Hematopoietic multipotent progenitor cell treated with erythropoietin and hydrocortisone succinate and interleukin-3 and kit ligand, for 15 days (in vitro differentiated cells): ENCODE data around the gene CLP1.
A peak's percentile ranks its signal among the peaks of the same experiment; 100 is the strongest.
"Not testable (repeated sequence)": the region's sequence is repeated elsewhere in the genome, so short reads cannot be mapped to it uniquely, and the experiment has no call there.

Experiments
- DNase-seq: peaks from one replicate; pipeline ENCODE4 v3.0.0-alpha.2; 2015; ENCODE audit warnings: low spot score

The CLP1 gene

DNA sequence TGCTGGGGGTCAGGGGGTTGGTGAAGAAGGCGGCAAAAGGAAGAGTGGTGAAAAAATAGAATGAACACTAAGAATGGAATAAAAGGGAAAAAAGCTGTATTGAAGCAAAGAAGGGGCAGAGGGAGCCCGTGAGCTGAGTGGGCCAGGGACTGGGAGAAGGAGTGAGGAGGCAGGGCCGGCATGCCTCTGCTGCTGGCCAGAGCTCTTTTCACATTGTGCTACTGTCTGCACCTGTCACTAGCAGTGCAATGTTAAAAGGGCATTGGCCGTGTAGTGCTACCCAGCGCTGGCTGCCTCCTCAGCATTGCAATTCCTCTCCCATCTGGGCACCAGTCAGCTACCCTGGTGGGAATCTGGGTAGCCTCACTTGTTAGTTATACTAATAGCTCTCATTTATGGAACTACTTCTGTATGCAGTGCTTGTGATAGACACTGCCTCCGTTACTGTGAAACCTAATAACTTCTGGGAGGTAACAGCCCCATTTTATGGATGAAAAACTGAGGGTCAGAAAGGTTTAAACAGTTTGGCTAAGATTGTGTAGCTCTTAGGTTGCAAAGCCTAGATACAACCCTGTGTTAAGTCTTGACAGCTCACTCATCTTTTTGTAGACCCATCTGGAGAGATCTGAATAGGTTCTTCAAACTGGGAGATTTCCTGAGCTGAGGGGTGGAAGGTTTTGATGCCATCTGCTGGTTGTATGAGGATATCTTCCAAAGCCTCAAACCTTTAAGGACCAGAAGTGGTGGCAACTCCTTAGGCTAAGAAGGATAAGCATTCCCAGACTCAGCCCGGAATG is 16.4 kb upstream of the CLP1 start:
- peak; percentile 69 for DNase-seq

DNA sequence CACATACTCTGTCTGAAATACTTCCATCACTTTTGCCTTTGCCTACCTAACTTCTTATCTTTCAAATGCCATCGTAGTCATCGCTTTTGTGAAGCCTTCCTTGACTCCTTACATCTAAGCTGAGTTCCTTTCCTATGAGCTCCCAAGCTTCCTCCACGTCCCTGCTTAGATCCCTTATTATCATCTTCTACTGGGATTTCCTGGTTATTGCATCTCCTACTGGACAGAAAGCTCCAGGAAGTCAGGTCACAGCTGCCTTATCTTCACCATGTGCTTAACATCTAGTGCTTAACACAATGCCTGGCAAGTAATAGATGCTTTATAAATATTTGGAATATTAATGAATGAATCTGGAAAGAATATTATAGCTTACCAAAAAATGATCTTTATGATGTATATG is 13.8 kb upstream of the CLP1 start:
- DNase-seq, result peak; percentile 38

DNA sequence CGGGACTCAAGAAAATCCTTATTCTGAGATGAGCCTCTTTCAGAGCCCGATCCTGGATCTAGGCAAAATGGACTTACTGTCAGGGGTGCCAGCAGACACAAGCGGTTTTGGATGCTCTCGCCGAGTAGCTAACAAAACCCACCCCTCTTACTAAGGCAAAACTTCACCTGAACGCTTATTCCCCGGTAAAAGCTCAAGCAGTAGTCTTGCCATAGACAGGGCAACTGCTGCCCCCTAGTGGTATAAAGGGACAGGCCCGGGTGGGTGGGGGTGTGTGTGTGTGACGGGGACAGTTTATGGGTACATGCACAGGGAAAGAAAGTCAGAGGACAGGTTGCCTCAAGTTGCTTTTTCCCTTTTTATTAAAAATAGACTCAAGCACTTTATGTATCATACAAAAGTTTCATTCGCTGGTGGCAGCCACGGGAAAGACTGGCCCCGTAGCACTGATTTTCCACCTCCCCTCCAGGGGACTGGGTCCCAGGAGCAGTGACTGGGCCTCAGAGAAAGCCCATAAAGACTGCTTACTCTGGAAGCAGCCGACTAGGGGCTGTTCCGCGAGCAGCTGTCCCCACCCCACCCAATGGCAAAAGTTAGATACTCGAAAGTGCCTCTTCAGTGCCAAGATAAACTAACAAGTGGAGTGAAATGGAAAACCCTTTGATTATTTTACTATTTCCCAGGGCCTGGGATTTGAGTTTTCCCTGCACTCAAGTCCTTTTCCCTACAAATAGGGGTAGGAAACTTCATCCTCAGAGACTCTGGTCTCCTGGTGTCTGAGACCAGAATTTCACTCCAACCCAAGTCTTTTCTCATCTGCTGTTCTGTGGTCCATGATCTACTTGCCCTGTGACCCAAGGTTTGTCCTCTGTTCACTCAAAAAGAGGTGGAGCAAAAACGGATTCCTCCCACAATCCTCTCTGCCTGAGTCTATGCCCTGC is 12.5 kb upstream of the CLP1 start:
- peak; percentile 90 for DNase-seq

DNA sequence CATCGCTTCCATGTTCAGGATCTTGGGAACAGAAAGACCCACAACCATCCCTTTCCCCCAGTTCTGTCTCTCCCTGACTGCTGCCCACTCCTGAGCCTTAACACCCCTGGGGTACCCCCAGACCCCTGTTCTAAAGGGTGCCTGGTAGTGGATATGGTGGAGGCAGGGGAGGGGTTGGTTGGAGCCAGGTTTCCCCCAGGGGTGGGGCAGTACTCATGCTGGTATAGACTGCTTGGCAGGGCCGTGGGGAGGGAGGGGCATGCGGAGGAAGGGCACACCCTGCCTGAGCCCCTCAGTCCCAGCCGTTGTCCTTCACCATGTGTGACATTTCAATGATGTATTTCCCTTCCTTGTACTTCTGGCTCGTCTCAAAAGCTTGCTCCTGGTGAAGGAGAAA is 11.9 kb upstream of the CLP1 start:
- peak; percentile 57 for DNase-seq

DNA sequence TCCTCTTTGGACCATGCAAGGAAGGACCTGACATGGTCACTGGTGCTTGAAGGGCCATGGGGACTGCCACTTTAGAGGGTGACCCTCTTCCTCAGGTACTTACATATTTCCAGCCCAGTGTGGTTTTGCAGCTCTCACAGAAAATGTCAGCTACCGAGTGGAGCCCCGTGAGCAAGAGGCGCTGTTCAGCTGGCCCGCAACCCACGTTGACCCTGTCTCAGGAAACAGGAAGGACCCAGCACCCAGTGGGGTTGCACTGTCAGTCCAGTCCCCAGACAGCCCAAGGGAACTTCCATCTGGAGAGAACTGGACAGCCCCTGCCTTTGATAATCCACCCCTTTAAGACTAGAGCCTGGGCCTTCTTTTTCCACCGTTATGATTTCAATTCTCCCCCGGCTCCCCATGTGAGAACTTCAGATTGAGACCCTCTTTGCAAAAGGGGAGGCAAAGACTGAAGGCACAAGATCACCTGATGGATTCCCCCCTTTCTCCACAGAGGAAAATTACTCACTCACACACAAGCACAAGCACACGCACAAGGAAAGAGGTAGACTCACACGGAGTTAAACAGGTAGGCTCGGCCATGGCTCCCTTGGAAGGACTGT is 11.3 kb upstream of the CLP1 start:
- DNase-seq, result no peak

DNA sequence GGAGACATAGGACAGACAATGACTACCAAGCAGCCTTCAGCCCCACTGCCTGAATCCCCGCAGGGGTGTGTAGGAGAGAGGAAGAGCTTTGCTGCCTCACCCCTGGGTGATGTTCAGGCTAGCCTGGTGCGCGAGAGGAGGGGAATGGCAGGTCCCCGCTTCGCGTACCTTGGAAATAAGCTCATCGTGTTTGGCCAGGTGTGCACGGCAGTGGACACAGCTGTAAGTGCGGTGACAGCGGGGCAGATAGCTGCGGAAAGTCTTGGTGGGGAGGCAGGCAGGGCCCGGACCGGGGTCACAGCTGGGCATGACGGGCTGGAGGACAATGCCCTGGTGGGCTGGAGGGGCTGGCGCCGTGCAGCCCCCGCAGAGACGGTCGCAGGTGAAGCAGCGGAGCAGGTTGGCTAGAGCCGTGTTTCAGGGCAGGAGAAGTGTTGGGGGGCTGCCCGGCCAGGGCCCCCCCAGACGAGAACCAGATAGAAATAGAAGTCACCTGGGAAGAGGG is 10.7 kb upstream of the CLP1 start:
- peak; percentile 58 for DNase-seq

DNA sequence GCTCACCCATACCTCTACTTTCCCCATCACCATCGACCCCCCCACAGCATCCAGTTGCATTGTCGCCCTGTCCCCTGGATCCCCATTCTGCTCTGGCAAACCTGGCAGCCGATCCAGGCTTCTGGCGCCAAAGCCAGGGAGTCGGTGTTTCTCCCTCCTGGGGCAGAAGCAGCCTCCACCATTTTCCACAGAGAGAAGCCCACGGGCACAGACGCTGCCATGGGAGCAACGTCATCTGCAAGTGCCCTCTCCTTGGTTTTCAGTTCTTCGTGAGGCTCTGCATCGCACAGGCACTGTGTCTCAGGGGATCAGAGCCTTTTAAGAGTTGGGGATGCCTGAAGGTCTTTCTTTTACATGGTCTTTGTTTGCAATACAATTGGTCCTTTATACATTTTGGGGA is 10.2 kb upstream of the CLP1 start:
- peak; percentile 59 for DNase-seq

DNA sequence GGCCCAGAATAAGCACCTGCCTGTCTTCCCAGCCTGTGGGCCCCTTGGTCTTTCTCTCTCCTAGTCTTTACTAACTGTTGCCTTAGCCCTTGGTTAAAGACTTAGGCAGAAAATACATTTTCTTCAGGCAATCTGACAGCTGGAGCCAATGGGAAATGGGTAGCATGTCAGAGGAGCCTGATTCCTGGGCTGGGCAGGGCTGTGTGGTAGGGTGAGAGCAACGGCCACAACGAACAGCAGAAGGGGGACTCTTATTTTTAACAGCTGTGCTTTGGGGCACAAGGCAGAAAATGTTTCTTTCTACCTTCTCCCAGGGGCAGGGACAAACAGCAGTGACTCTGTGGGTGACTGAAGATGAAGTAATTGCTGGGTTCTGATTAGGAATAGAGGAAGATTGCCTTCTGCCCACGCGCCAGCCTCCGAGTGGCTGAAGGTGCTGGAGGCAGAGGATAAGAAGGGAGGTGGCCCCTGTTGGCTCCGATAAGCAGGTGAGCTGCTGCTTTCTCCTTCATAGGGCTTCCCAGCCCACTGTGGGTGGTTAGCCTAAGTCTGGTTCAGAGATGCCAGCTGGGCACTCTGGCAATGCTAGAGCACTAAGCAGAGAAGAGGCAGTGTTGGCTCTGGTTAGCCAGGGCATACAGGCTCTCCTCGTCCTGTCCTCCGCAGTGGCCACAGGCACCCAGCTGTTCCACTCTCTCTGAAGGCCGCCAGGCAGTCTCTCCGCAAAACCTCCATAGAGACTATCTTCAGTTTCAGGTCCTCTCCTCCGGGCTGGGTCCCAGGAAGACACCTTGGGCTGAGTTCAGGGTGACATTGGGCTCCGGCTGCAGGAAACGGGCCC is 9.4 kb upstream of the CLP1 start:
- DNase-seq, result peak; percentile 99

DNA sequence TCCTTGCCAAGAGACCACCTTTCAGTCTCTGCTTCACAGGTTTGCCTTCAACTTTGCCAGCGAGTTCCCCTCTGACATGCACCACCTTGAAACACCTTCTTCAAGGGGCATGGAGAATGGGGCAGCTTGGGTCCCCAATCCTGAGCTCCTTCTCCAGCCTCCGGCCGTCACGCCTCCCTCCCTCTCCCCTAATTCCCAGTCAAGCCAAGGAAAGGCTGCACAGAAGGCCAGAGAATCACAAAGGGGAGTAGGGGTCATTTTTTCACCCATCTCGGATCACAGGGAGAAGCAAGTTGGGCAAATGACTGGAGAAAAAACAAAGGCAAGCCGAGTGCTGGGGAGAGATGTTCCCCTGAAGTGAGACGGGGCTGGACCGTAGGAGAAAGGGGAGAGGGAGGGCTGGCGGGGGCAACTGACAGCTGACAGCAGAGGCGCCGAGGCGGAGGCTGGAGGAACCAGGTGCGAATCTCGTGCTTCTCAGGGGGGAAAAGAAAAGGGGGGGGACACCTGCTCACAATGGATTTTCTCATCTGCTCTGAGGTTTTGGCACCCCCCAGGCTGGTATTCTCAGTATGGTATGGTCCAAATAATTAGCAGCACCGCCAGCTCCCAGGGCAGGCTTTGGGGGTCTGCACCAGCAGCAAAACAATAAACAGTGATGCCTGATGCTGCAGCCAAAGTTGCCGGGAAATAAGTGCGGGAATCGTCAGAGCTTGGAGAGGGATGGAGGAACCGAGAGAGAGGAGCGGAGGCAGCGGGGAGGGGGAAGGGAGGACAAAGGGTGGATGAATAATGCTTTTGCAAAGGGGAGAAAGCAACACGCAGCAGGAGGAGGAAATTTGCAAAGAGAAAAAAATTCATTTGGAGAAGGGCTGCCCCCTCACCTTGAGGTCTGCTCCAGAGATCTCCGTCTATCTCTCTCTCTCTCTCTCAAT is 8.5 kb upstream of the CLP1 start:
- DNase-seq, result peak; percentile 68

DNA sequence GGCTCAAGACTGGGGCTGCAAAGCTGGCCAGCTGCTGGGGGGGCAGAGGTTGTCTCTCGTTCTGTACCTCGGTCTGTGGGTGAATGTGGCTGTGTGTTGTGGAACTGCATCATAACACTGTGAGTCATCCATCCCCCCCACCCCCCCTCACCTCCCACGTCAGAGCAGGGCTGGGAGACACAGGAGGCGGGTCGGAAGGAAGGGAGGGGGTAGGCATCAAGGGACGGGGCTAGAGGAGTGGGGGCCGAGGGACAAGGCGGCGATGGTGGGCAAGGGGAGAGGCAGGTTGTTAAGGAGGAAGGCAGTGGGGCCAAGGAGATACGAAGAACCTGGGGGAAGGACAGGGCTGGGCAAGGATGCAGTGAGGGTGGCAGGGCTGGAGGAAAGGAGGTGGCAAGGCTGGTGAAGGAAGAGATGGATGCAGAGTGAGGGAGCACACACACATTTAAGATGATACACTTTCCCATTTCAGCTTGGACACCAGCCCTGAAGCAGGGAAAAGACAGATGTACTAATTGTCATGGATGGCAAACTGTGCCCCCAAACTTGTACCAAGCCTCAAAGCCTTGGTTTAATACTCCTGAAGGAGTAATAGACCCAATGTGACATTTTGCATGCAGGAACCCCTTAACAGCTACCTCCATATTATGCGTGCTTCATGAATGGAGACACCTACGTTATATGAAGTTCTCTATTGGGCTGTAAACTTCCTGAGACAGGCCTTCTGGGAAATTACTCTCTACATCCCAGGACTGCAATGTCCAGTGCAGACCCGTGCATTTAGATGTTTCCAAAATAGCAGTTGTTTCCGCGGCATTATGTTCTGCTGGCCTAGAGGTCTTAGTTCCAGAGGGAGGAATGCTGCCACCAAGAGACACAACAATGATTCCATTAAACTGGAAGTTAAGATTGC is 7.5 kb upstream of the CLP1 start, which contains the start of gene YPEL4:
YPEL4 (minus strand) TSS at position 87 of the 913 bp plus-strand sequence. CDS start 2,805 bp downstream, outside the sequence.
- DNase-seq, result peak; percentile 91

DNA sequence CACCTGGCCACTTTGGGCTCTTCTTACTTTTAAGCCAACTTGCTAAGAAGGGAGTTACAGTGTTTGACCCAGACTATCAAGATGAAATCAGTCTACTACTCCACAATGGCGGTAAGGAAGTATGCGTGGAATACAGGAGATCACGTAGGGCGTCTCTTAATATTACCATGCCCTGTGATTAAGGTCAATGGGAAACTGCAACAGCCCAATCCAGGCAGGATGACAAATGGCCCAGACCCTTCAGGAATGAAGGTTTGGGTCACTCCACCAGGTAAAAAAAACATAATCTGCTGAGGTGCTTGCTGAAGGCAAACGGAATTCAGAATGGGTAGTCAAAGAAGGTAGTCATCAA is 6.8 kb upstream of the CLP1 start:
- no peak for DNase-seq

DNA sequence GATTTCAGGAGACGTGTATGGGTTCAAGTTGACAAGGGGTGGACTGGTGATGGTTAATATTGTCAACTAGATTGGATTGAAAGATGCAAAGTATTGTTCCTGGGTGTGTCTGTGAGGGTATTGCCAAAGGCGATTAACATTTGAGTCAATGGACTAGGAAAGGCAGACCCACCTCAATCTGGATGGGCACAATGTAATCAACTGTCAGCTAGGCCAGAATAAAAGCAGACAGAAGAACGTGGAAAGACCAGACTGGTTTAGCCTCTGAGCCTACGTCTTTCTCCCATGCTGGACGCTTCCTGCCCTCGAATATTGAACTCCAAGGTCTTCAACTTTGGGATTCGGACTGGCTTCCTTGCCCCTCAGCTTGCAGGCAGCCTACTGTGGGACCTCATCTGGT is 6.2 kb upstream of the CLP1 start:
- no peak for DNase-seq

DNA sequence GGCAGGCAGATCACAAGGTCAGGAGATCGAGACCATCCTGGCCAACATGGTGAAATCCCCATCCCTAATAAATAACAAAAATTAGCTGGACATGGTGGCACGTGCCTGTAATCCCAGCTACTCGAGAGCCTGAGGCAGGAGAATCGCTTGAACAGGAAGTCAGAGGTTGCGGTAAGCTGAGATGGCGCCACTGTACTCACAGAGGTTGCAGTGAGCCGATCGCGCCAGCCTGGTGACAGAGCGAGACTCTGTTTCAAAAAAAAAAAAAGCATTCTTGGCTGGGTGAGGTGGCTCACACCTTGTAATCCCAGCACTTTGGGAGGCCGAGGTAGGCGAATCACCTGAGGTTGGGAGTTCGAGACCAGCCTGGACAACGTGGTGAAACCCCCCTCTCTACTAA is 5.3 kb upstream of the CLP1 start:
- not testable (repeated sequence) for DNase-seq

DNA sequence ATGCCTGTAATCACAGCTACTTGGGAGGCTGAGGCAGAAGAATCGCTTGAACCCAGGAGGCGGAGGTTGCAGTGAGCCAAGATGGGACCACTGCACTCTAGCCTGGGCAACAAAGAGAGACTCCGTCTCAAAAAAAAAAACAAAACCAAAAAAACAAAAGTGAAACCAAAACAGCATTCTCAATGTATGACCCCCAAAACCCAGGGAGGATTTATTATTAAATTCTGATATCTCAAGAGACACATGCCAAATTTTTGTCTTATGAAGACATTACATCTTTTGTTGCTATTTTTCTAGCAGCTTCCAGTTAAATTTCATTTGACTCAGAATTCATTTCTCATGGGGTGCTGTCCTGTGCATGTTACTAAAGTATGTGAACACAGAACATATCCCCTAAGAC is 4.9 kb upstream of the CLP1 start:
- DNase-seq, result no peak

DNA sequence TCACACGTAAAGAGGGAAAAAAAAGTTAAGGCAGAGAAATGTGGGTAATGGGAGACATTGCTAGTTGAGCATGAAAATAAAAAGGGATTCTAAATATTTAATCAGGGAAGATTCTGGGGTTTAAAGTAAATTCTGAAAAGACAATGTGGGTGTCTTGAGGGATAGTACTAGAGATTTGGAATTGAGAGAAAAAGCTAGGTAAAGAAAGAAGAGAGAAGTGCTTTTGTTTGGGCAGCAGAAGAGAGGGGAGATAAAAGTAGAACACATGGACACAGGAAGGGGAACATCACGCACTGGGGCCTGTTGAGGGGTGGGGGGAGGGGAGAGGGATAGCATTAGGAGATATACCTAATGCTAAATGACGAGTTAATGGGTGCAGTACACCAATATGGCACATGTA is 4.4 kb upstream of the CLP1 start:
- no peak for DNase-seq

DNA sequence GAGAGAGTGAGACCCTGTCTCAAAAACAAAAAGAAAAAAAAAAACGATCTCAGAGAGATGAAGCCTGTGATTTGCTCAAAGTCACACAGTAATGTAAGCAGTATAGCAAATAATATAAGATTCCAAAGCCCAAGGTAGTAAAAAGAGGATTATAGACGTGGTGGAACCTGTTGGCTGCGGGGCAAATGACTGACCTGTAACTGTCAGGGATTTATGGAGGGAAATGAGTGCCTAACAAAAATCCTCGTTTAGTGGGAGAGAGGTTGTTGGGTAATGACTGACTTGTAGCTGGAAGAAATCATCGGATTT is 723 bp upstream of the CLP1 start:
- DNase-seq, result no peak

DNA sequence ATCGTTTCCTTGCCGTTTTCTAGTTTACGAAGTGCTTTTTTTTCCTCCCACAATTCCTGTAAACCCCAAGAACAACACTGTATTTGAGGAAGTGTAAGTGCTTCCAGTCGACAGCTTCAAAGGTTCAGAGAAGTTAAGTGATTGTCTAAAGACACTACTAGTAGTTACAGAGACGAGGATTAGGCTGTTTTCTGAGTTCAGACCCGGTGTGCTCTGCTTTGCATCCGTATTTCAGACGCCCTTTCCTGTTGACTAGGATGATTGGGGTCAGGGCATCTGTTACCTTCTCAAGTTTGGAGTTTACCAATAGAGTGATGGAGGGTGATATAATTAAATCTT is 430 bp downstream of the CLP1 start:
- no peak for DNase-seq

DNA sequence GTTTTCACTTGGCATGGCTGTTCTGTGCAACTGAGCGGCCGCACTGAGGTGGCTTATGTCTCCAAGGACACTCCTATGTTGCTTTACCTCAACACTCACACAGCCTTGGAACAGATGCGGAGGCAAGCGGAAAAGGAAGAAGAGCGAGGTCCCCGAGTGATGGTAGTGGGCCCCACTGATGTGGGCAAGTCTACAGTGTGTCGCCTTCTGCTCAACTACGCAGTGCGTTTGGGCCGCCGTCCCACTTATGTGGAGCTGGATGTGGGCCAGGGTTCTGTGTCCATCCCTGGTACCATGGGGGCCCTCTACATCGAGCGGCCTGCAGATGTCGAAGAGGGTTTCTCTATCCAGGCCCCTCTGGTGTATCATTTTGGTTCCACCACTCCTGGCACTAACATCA is 2.1 kb downstream of the CLP1 start:
- no peak for DNase-seq

DNA sequence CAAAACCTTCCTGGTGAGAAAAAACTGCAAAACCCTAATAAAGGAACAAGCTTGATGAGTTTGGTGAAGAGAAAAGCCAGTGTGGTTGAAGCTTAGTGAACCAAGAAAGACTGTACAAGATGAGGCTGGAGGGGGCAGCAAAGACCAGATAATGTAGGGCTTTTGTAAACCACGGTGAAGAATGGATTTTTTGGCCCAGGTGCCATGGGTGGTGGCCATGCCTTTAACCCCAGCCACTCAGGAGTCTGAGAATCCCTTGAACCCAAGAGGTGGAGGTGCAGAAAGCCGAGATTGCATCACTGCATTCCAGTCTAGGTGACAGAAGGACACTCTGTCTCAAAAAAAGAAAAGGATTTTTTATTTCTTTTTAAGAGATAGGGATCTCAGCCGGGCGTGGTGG is 5.3 kb downstream of the CLP1 start:
- DNase-seq, result no peak

DNA sequence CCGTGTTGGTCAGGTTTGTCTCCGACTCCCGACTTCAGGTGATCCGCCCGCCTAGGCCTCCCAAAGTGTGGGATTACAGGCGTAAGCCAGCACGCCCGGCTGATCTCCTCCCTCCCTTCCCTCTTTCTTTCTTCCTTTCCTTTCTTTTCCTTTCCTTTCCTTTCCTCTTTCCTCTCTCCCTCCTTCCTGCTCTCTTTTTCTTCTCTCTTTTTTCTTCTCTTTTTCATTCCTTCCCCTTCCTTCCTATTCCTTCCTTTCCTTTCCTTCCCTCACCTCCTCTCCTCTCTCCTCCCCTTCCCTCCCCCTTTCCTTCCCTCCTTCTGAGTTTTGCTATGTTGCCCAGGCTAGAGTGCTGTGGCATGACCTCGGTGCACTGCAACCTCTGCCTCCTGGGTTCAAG is 6.4 kb downstream of the CLP1 start:
- DNase-seq, result no peak
